ENCODE results near the gene OBSCN.

DNA sequence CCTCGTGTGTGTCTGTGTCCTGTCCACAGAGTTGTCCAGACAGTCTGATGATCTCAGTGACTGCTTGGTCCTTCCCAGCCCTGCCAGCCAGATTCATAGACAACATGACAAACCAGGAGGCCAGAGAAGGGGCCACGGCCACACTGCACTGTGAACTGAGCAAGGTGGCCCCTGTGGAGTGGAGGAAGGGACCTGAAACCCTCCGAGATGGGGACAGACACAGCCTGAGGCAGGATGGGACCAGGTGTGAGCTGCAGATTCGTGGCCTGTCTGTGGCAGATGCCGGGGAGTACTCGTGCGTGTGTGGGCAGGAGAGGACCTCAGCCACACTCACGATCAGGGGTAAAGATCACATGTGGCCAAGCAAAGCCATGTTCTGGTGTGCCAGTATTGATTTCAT is 96.4 kb downstream of the OBSCN start:
- no peak for TF ChIP-seq EZH2 (IDR thresholded peaks at IDR 0.05; ENCODE audit: insufficient read depth, low read length)
- TF ChIP-seq, protein P1, sequence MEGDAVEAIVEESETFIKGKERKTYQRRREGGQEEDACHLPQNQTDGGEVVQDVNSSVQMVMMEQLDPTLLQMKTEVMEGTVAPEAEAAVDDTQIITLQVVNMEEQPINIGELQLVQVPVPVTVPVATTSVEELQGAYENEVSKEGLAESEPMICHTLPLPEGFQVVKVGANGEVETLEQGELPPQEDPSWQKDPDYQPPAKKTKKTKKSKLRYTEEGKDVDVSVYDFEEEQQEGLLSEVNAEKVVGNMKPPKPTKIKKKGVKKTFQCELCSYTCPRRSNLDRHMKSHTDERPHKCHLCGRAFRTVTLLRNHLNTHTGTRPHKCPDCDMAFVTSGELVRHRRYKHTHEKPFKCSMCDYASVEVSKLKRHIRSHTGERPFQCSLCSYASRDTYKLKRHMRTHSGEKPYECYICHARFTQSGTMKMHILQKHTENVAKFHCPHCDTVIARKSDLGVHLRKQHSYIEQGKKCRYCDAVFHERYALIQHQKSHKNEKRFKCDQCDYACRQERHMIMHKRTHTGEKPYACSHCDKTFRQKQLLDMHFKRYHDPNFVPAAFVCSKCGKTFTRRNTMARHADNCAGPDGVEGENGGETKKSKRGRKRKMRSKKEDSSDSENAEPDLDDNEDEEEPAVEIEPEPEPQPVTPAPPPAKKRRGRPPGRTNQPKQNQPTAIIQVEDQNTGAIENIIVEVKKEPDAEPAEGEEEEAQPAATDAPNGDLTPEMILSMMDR (IDR thresholded peaks at IDR 0.05; ENCODE audit: insufficient read depth, low read depth, low read length) = no peak
